Lower leg skin (tissue), 4 donors: ENCODE measurements around the gene P3H3. TPM values are rescaled to one million over a fixed set of nuclear protein-coding genes. Genes with fewer than 3 reads are reported as not detected.

Experiments
- DNase-seq, 2 donors: peaks; one replicate each; pipeline ENCODE4 v3.0.0-alpha.2; 2019; ENCODE audit warnings: low spot score in 2 of 2
- H3K4me3 ChIP-seq: fragments of 200-600 bp; sonication (generic); 2 replicates; pipeline ENCODE4 v1.5.1; 2017; ENCODE audit warnings: mild to moderate bottlenecking, low read depth; ENCODE audit not compliant: poor library complexity, severe bottlenecking
- CTCF ChIP-seq, 3 donors: fragments of 450-650 bp; IDR thresholded peaks; one replicate each; pipeline ENCODE4 v1.5.1; 2016; ENCODE audit warnings: antibody characterized with exemption in 3 of 3, mild to moderate bottlenecking in 3 of 3, moderate library complexity in 2 of 3
- POLR2A ChIP-seq, 2 donors: fragments of 450-650 bp; IDR thresholded peaks; one replicate each; pipeline ENCODE4 v1.6.1; 2016 to 2017; ENCODE audit warnings: antibody characterized with exemption in 2 of 2, mild to moderate bottlenecking in 1 of 2, moderate library complexity in 1 of 2
- WGBS, 2 donors: methylation state at CpG; one replicate each; pipeline ENCODE4 v1.1.5; 2018; 5-methylcytosine and 5-hydroxymethylcytosine counted together
- intact Hi-C: fragments of 100-400 bp; cut with DNase I; formaldehyde crosslinking; loops from one replicate; pipeline ENCODE4 v1.15.0; 2023; ENCODE audit warnings: low total_unique reads
- total RNA-seq, 4 donors: library from RNA; depleted of rRNA; stranded (reverse); fragments of >200 nt; gene quantifications; one replicate each; pipeline ENCODE4 v1.1.0, GENCODE V29; 2016

Gene P3H3
- total RNA-seq, 4 donors from 2014 or later, result 8.8 to 18.2 (median 11.8) TPM

- intact Hi-C loops, result loop anchor here (5.0 kb wide), 1 partner anchor 210 kb away; no protein-coding TSS in a partner anchor
- H3K4me3 ChIP-seq, result no peak overlapping the region
- peak in 1 of 2 donors; percentile 85 for DNase-seq
- 71 to 72% methylated on average over 22 of the region's 22 CpGs for WGBS, 2 donors
- TF ChIP-seq POLR2A (IDR thresholded peaks at IDR 0.05) (no peak), CTCF (IDR thresholded peaks at IDR 0.05) (no peak)
Measured at GRCh38 chr12:6826734-6827436, 1.3 kb upstream of the P3H3 start.

GRCh38 chr12:6827437-6827911 is 733 bp upstream of the P3H3 start:
- H3K4me3 ChIP-seq, result no peak overlapping the region
- intact Hi-C loops, result loop anchor here (5.0 kb wide), 1 partner anchor 210 kb away; no protein-coding TSS in a partner anchor
- WGBS, 2 donors, result 4 to 5% methylated on average over 7 to 8 of the region's 8 CpGs
- TF ChIP-seq POLR2A (IDR thresholded peaks at IDR 0.05), result no peak
- no peak for TF ChIP-seq CTCF (IDR thresholded peaks at IDR 0.05)
- peak; percentile 86 to 97 for DNase-seq

GRCh38 chr12:6828781-6829535 is 751 bp downstream of the P3H3 start:
- peak in 1 of 2 donors; percentile 93 for DNase-seq
- peak overlapping the region; percentile 68 for H3K4me3 ChIP-seq
- WGBS, 2 donors, result 1% methylated on average over 45 to 50 of the region's 71 CpGs
- intact Hi-C loops, result loop anchor here (5.0 kb wide), 1 partner anchor 212 kb away; no protein-coding TSS in a partner anchor
- TF ChIP-seq POLR2A (IDR thresholded peaks at IDR 0.05), result no peak
- no peak for TF ChIP-seq CTCF (IDR thresholded peaks at IDR 0.05)

- DNase-seq, result peak in 1 of 2 donors; percentile 87
- intact Hi-C loops, result loop anchor here (5.0 kb wide), 1 partner anchor 212 kb away; no protein-coding TSS in a partner anchor
- TF ChIP-seq POLR2A (IDR thresholded peaks at IDR 0.05) (no peak), CTCF (IDR thresholded peaks at IDR 0.05) (no peak)
- H3K4me3 ChIP-seq, result no peak overlapping the region
- WGBS, 2 donors, result 39 to 50% methylated on average over 15 of the region's 19 CpGs
Measured at GRCh38 chr12:6829536-6830220, 1.5 kb downstream of the P3H3 start.

- 73 to 93% methylated on average over 11 of the region's 11 CpGs for WGBS, 2 donors
- no peak overlapping the region for H3K4me3 ChIP-seq
- no peak for TF ChIP-seq CTCF (IDR thresholded peaks at IDR 0.05)
- TF ChIP-seq POLR2A (IDR thresholded peaks at IDR 0.05), result no peak
- DNase-seq, result no peak
- intact Hi-C loops, result no loop called here
Measured at GRCh38 chr12:6830286-6830890, 2.2 kb downstream of the P3H3 start.
